Right cardiac atrium (tissue), 5 donors: Measurements from ENCODE around the gene KRT72. TPM values are rescaled to one million over a fixed set of nuclear protein-coding genes. Genes with fewer than 3 reads are reported as not detected.

Source experiments
- ATAC-seq, 2 donors: fragments of 200-7000 bp; cut with Tn5 transposase; one replicate each; pipeline versions ENCODE4 v1.8.0 to v1.9.1; 2020; ENCODE audit warnings: moderate library complexity in 2 of 2, mild to moderate bottlenecking in 1 of 2
- DNase-seq, 3 donors: peaks; one replicate each; pipeline ENCODE4 v3.0.0-alpha.2; 2020
- H3K27ac ChIP-seq: one replicate; pipeline ENCODE4 v1.5.1; 2013; ENCODE audit warnings: mild to moderate bottlenecking, low read length, control low read depth, moderate library complexity
- H3K27me3 ChIP-seq: one replicate; pipeline ENCODE4 v1.6.1; 2013; ENCODE audit not compliant: control insufficient read depth, insufficient read depth
- H3K4me1 ChIP-seq: one replicate; pipeline ENCODE4 v1.6.1; 2013; ENCODE audit warnings: low read length; ENCODE audit not compliant: control insufficient read depth, insufficient read depth
- H3K4me3 ChIP-seq: one replicate; pipeline ENCODE4 v1.5.1; 2013; ENCODE audit warnings: low read length, control low read depth
- H3K9me3 ChIP-seq: one replicate; pipeline ENCODE4 v1.6.1; 2013; ENCODE audit warnings: low read length; ENCODE audit not compliant: control insufficient read depth
- WGBS: extraction: QIAGEN DNeasy Blood & Tissue Kit; methylation state at CpG from one replicate; pipeline ENCODE4 v1.1.7; 2013; 5-methylcytosine and 5-hydroxymethylcytosine counted together
- intact Hi-C, 4 donors: fragments of 100-400 bp; cut with DNase I; formaldehyde crosslinking; loops; one replicate each; pipeline versions ENCODE4 v1.11.0 to v1.14.0; 2022 to 2023
- long read RNA-seq, 4 donors: library from polyadenylated mRNA; unstranded; transcript quantifications; one replicate each; pipeline ENCODE4 v2.0.0, GENCODE V29; 2020 to 2021
- polyA plus RNA-seq: library from polyadenylated mRNA; stranded (reverse); fragments of 200-250 nt; gene quantifications from one replicate; pipeline ENCODE4 v1.2.3, GENCODE V29; 2013
- total RNA-seq, 4 donors: library from RNA; stranded (reverse); fragmentation: NEBNext Ultra II Directional; extraction: Animal tissue kit (Norgen Biotek cat#: 25700); gene quantifications; one replicate each; pipeline ENCODE4 v1.2.1, GENCODE V29; 2021
- donor health status: healthy with polysubstance abuse.
- donor health status: DM: no; HTN: yes; CAD: no.
- donor health status: DM: no; HTN: no; CAD: no.
- donor health status: DM: no; HTN: yes; CAD: no; lungs with severe emphysema.
- donor health status: DM: yes; HTN: yes; CAD: no.

The KRT72 gene
- total RNA-seq (not detected), polyA plus RNA-seq (not detected)
- long read RNA-seq, donor 1: 0 reads
- long read RNA-seq, donor 2: 0 reads
- long read RNA-seq, donor 3, partial matches to known transcripts: 2 of 2 reads
- long read RNA-seq, donor 3, other reads (novel, unspliced or antisense): 0 of 2 reads
- long read RNA-seq, donor 4: 0 reads

GRCh38 chr12:52600941-52601481 is at the start of gene KRT72:
KRT72 (minus strand) TSS chr12:52601463; CDS start chr12:52601452, 11 bp downstream.
- Histone ChIP-seq H3K27ac (no peak within 1 kb of the TSS), H3K4me1 (no peaks in the 10 kb centered on the region), H3K9me3 (no peaks in the 10 kb centered on the region), H3K4me3 (no peak within 1 kb of the TSS), H3K27me3 (peaks cover 2% of the 10 kb centered on the region)
- intact Hi-C loops: no loop called here
- peak in 1 of 3 donors; percentile 43 for DNase-seq
- WGBS: 23% methylated on average over 48 of the region's 48 CpGs
- ATAC-seq: no peak

- no peak overlapping the region for H3K27ac ChIP-seq
- H3K9me3 ChIP-seq: no peaks in the 10 kb centered on the region
- ATAC-seq: peak in 1 of 2 donors; percentile 63
- intact Hi-C loops: no loop called here
- H3K4me1 ChIP-seq: no peaks in the 10 kb centered on the region
- no peak overlapping the region for H3K4me3 ChIP-seq
- DNase-seq: no peak
- WGBS: 66% methylated on average over 12 of the region's 12 CpGs
- H3K27me3 ChIP-seq: no peaks in the 10 kb centered on the region
Observed at GRCh38 chr12:52650520-52651081, 49.3 kb upstream of the KRT72 start.

- Histone ChIP-seq H3K27ac (no peak overlapping the region), H3K27me3 (no peaks in the 10 kb centered on the region), H3K4me3 (no peak overlapping the region), H3K9me3 (no peaks in the 10 kb centered on the region), H3K4me1 (no peaks in the 10 kb centered on the region)
- ATAC-seq: no peak
- DNase-seq: no peak
- intact Hi-C loops: no loop called here
- WGBS: 71% methylated on average over 6 of the region's 6 CpGs
Observed at GRCh38 chr12:52649066-52649465, 47.8 kb upstream of the KRT72 start.

GRCh38 chr12:52648012-52648550 is 46.8 kb upstream of the KRT72 start:
- Histone ChIP-seq H3K9me3 (no peaks in the 10 kb centered on the region), H3K27ac (no peak overlapping the region), H3K27me3 (no peaks in the 10 kb centered on the region), H3K4me1 (no peaks in the 10 kb centered on the region), H3K4me3 (no peak overlapping the region)
- intact Hi-C loops: no loop called here
- WGBS: 87% methylated on average over 8 of the region's 8 CpGs
- ATAC-seq (no peak), DNase-seq (no peak)

GRCh38 chr12:52647601-52648000 is 46.3 kb upstream of the KRT72 start:
- Histone ChIP-seq H3K9me3 (no peaks in the 10 kb centered on the region), H3K4me3 (no peak overlapping the region), H3K27me3 (no peaks in the 10 kb centered on the region), H3K27ac (no peak overlapping the region), H3K4me1 (no peaks in the 10 kb centered on the region)
- DNase-seq (no peak), ATAC-seq (no peak)
- intact Hi-C loops: no loop called here
- 87% methylated on average over 9 of the region's 9 CpGs for WGBS

- WGBS: 80% methylated on average over 12 of the region's 12 CpGs
- H3K9me3 ChIP-seq: no peaks in the 10 kb centered on the region
- no peaks in the 10 kb centered on the region for H3K4me1 ChIP-seq
- ATAC-seq (no peak), DNase-seq (no peak)
- no peaks in the 10 kb centered on the region for H3K27me3 ChIP-seq
- intact Hi-C loops: no loop called here
- no peak overlapping the region for H3K4me3 ChIP-seq
- H3K27ac ChIP-seq: no peak overlapping the region
Observed at GRCh38 chr12:52646613-52647012, 45.4 kb upstream of the KRT72 start.

- Histone ChIP-seq H3K4me3 (no peak overlapping the region), H3K27me3 (no peaks in the 10 kb centered on the region), H3K4me1 (no peaks in the 10 kb centered on the region), H3K9me3 (no peaks in the 10 kb centered on the region), H3K27ac (no peak overlapping the region)
- intact Hi-C loops: no loop called here
- WGBS: 61% methylated on average over 4 of the region's 4 CpGs
- DNase-seq (no peak), ATAC-seq (no peak)
Observed at GRCh38 chr12:52645982-52646381, 44.7 kb upstream of the KRT72 start.

GRCh38 chr12:52645120-52645761 is 44.0 kb upstream of the KRT72 start:
- WGBS: 71% methylated on average over 7 of the region's 7 CpGs
- intact Hi-C loops: no loop called here
- ATAC-seq: no peak

GRCh38 chr12:52644078-52644415 is 42.8 kb upstream of the KRT72 start:
- ATAC-seq: no peak
- no peak overlapping the region for H3K27ac ChIP-seq
- H3K4me1 ChIP-seq: no peaks in the 10 kb centered on the region
- WGBS: 90% methylated on average over 6 of the region's 6 CpGs
- no peak overlapping the region for H3K4me3 ChIP-seq
- no peaks in the 10 kb centered on the region for H3K9me3 ChIP-seq
- no peak for DNase-seq
- intact Hi-C loops: no loop called here
- no peaks in the 10 kb centered on the region for H3K27me3 ChIP-seq

More at GRCh38 chr12:52645120-52645761, 44.0 kb upstream of the KRT72 start:
- Histone ChIP-seq H3K27me3 (no peaks in the 10 kb centered on the region), H3K9me3 (no peaks in the 10 kb centered on the region), H3K27ac (no peak overlapping the region), H3K4me3 (no peak overlapping the region), H3K4me1 (no peaks in the 10 kb centered on the region)
- DNase-seq: no peak

- Histone ChIP-seq H3K4me1 (no peaks in the 10 kb centered on the region), H3K27ac (no peak overlapping the region), H3K4me3 (no peak overlapping the region), H3K27me3 (no peaks in the 10 kb centered on the region), H3K9me3 (no peaks in the 10 kb centered on the region)
- no peak for ATAC-seq
- intact Hi-C loops: no loop called here
- no peak for DNase-seq
- WGBS: 85% methylated on average over 10 of the region's 10 CpGs
Observed at GRCh38 chr12:52643233-52644077, 42.2 kb upstream of the KRT72 start.

GRCh38 chr12:52641468-52641867 is 40.2 kb upstream of the KRT72 start:
- DNase-seq (no peak), ATAC-seq (no peak)
- Histone ChIP-seq H3K27me3 (no peaks in the 10 kb centered on the region), H3K9me3 (no peaks in the 10 kb centered on the region), H3K27ac (no peak overlapping the region), H3K4me1 (no peaks in the 10 kb centered on the region), H3K4me3 (no peak overlapping the region)
- 71% methylated on average over 4 of the region's 4 CpGs for WGBS
- intact Hi-C loops: no loop called here
